Duodenal mucosa (tissue), 2 donors: ENCODE data around the gene ANKRD11.

ENCODE experiments used
- H3K27ac ChIP-seq: one replicate; pipeline ENCODE4 v1.7.0; 2013; ENCODE audit warnings: low read depth, low read length
- H3K27me3 ChIP-seq, 2 donors: one replicate each; pipeline ENCODE4 v1.7.0; 2013; ENCODE audit warnings: low read length in 2 of 2, control low read depth in 1 of 2; ENCODE audit not compliant: insufficient read depth in 2 of 2, control insufficient read depth in 1 of 2
- H3K36me3 ChIP-seq, 2 donors: one replicate each; pipeline ENCODE4 v1.7.0; 2013; ENCODE audit warnings: low read length in 2 of 2, control low read depth in 1 of 2; ENCODE audit not compliant: insufficient read depth in 2 of 2, control insufficient read depth in 1 of 2
- H3K4me1 ChIP-seq, 2 donors: one replicate each; pipeline ENCODE4 v1.7.0; 2013; ENCODE audit warnings: low read length in 2 of 2, control low read depth in 1 of 2; ENCODE audit not compliant: insufficient read depth in 2 of 2, control insufficient read depth in 1 of 2
- H3K4me3 ChIP-seq, 2 donors: one replicate each; pipeline ENCODE4 v1.7.0; 2013; ENCODE audit warnings: low read length in 2 of 2, low read depth in 1 of 2
- H3K9ac ChIP-seq, 2 donors: one replicate each; pipeline ENCODE4 v1.7.0; 2013; ENCODE audit warnings: low read length in 2 of 2, low read depth in 1 of 2
- H3K9me3 ChIP-seq, 2 donors: one replicate each; pipeline ENCODE4 v1.7.0; 2013; ENCODE audit warnings: low read length in 2 of 2, control low read depth in 1 of 2; ENCODE audit not compliant: control insufficient read depth in 1 of 2

The ANKRD11 gene

DNA sequence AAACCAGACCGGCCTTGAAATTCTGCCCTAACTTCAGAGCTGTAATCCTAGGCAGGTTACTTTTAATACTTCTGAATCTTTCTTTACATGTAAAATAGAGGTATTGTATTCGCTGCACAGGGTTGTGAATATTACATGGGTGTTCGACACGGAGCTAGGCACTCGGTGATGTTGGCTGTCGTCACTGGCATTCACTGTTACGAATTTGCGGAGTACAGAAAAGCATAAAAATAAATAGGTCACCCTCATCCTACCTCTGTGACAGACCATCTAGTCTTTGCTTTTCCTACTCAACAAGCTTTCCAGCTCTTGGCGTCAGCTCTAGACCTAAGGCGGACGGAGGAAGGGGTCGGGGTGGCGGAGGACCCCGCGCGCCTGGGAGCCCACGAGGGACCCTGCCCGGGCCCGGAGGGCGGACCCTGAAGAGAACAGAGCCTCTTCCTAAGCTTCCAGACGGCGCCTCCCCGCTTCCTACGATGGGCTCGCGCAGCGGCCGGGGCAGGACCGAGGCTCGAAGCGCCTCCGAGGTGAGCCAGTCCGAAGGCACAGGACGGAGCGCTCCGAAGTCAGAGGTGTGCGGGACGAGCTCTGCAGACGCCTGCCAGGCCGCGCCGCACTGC is 17.0 kb upstream of the ANKRD11 start:
- Histone ChIP-seq H3K4me1 (peaks cover 27 to 38% of the 10 kb centered on the region in 2 donors), H3K9ac (peak overlapping the region; percentile 93 to 95), H3K27me3 (no peaks in the 10 kb centered on the region), H3K9me3 (no peaks in the 10 kb centered on the region), H3K27ac (peak overlapping the region; percentile 93), H3K36me3 (peaks cover 5 to 19% of the 10 kb centered on the region in 2 donors), H3K4me3 (peak overlapping the region; percentile 92 to 98)

DNA sequence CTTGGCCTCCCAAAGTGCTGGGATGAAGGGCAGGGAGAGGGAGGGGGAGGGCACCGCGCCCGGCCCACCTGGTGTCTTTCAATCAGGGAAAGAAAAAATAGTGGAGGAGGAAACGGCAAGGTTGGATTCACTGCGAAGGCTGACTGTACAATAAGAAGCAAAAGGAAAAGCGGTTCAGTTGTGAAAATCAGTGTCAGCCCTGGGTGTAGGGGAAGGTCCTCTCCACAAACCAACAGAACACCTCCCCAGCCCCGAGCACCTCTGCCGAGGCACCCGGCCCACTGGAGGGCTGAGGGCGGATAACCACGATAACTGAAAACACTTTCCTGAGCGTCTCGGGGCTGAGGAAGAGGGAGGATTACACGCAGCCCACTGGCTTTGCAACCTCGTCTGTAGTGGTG is 16.4 kb upstream of the ANKRD11 start:
- H3K36me3 ChIP-seq = peaks cover 5 to 14% of the 10 kb centered on the region in 2 donors
- H3K4me1 ChIP-seq = peaks cover 27 to 38% of the 10 kb centered on the region in 2 donors
- H3K4me3 ChIP-seq = peak overlapping the region; percentile 92 to 98
- H3K27me3 ChIP-seq = no peaks in the 10 kb centered on the region
- peak overlapping the region; percentile 93 to 95 for H3K9ac ChIP-seq
- peak overlapping the region; percentile 93 for H3K27ac ChIP-seq
- no peaks in the 10 kb centered on the region for H3K9me3 ChIP-seq

DNA sequence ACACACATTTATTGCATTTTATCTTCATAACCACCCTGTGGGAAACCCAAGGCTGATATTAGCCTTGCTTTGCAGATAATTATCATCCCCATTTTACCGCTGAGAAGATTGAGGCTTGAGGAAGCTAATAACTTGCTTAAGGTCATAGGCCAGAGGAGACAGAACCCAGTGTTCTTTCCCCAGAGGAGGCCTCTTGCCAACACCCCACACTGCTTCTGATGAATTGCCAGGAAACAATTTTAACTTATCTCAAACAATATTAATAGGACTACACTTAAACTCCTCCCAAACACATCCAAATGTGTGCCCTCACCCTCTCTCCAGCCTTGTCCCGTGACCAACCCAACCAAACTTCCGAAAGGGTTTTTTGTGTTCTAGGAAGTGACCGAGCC is 15.7 kb upstream of the ANKRD11 start:
- Histone ChIP-seq H3K9me3 (no peaks in the 10 kb centered on the region), H3K4me1 (peaks cover 27 to 38% of the 10 kb centered on the region in 2 donors), H3K27ac (peak overlapping the region; percentile 89), H3K4me3 (peak overlapping the region; percentile 36 to 46), H3K36me3 (peaks cover under 1 to 8% of the 10 kb centered on the region in 2 donors), H3K27me3 (no peaks in the 10 kb centered on the region), H3K9ac (peak overlapping the region; percentile 71 to 78)

DNA sequence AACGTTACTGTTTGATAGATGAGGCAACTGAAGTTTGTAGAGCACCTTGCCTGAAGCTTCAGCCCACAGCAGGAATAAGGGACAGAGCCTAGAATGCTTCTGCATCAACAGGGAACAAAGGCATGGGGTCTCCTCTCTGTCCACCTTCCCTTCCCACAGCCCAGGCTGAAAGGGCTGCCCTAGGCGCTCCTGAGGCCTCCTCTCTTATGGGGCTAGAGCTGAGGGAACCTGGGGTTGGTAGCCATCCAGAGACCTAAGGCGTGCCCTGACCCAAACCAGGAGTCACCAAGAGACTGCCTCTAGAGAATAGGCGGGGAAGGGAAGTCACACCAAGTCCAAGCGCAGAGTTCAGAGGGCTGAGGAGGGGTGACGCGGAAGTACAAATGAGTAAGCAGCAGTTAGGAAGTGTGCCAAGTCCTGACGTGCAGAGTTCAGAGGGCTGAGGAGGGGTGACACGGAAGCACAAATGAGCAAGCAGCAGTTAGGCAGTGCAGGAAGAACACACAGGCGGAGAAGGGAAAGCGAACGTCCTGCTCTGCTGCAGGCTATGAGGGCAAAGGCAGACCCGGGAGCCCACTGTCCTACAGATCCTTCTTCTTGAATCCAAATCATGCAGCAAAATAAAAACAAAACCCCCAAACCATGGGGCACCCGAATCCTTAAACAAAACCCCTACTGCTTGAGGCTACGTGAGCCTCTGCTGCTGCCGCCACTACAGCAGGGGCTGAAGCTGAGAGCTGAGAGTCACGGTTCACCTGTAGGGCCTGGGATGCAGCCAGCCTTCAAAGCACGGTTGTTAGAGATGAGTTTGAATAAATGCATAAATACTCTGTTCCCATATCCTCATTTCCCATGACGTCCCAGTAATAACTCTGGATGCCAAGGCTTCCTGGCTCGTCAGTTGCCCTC is 15.1 kb upstream of the ANKRD11 start:
- Histone ChIP-seq H3K36me3 (peaks cover 0 to 1% of the 10 kb centered on the region in 2 donors), H3K9me3 (no peaks in the 10 kb centered on the region), H3K27me3 (no peaks in the 10 kb centered on the region), H3K9ac (peak overlapping the region; percentile 71 to 78), H3K27ac (peak overlapping the region; percentile 92), H3K4me3 (peak overlapping the region; percentile 36 to 46), H3K4me1 (peaks cover 27 to 38% of the 10 kb centered on the region in 2 donors)

DNA sequence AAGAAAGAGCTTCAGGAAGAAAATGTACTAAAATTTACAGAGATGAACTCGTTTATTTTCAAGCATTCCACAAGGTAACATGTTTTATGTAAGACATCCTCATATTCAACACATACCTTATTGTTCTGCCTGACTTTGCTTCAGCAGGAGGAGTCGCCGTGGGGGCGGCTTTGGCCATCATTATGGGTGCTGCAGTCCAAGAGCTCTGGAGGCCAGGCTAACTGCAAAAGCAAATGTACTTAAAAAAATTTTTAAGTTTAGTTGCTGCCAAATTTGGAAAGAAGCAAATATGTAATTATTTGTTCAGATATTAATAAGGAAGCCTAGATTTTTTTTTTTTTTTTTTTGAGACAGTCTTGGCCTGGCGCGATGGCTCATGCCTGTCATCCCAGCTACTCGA is 13.7 kb upstream of the ANKRD11 start:
- Histone ChIP-seq H3K27me3 (no peaks in the 10 kb centered on the region), H3K4me1 (peaks cover 25 to 30% of the 10 kb centered on the region in 2 donors), H3K9me3 (no peaks in the 10 kb centered on the region), H3K9ac (no peak overlapping the region), H3K27ac (no peak overlapping the region), H3K36me3 (no peaks in the 10 kb centered on the region), H3K4me3 (no peak overlapping the region)

DNA sequence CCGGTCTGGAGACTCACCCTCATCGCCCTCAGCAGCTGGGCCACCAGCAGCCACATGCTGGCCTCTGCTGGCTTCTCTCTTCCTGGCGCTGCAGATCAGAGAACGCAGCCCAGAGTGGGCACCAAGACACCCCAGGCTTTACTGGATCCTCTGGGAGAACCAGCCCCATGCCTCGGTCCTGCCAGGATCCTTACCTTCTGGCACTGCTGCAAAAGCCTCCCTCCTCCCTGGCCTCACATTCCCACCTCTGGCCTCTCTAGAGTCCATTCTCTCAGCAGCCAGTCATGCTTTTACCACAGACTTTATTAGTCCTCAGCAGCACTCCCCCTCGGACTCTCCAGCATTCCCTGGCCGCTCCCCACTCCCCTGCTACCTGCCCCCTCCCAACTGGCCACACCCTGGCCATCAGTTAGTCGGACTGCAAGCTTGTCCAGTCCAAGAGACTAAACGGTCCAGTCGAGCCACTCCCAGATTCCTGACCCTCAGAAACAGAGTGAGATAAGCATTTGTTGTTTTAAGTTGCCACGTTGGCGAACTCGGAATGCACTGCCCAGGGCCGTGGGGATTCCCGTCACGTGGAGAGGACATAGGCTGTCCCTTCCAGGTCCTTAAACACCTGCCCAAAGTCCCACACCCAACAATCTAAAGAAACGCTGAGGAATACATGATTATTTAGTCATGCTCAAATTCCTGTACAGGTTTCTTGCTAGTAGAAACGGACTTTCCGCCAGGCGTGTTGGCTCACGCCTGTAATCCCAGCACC is 11.9 kb upstream of the ANKRD11 start:
- Histone ChIP-seq H3K4me1 (peaks cover 21 to 22% of the 10 kb centered on the region in 2 donors), H3K27me3 (no peaks in the 10 kb centered on the region), H3K36me3 (no peaks in the 10 kb centered on the region), H3K9ac (peak overlapping the region in 1 of 2 donors; percentile 18), H3K9me3 (no peaks in the 10 kb centered on the region), H3K27ac (peak overlapping the region; percentile 59), H3K4me3 (peak overlapping the region in 1 of 2 donors; percentile 30)

DNA sequence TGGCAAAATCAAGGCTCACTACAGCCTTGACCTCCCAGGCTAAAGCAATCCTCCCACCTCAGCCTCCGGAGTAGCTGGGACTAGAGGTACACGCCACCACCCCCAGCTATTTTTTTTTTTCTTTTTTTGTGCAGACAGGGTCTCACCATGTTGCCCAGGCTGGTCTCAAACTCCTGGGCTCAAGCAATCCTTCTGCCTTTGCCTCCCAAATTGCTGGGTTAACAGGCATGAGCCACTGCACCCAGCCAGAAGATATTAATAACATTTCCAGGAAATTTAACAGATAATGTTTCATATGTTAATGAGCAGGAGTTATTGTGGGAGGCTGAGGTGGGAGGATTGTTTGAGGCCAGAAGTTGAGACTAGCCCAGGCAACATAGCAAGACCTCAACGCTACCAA is 9.4 kb upstream of the ANKRD11 start:
- Histone ChIP-seq H3K9me3 (no peaks in the 10 kb centered on the region), H3K9ac (no peak overlapping the region), H3K27me3 (no peaks in the 10 kb centered on the region), H3K4me3 (no peak overlapping the region), H3K36me3 (no peaks in the 10 kb centered on the region), H3K27ac (no peak overlapping the region), H3K4me1 (peaks cover under 1% of the 10 kb centered on the region in 2 donors)

DNA sequence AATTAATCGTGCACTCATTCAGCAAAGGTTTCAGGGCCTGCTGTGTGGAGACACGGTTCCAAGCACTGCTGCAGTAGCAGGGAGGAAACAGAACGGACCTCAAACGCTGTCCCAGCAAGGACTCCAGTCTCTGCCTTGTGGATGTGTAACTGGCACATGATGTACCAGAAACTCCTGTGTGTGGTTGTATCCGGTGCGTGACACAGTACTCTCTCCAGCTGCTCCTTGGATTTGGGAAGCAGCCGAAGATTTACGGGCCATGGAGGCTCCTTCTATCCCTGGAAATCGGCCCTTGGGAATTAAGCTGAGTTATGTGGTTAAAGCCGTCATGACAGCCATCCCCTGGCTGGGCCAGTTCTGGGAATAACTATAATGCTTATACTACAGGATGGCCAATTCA is 8.5 kb upstream of the ANKRD11 start:
- Histone ChIP-seq H3K36me3 (no peaks in the 10 kb centered on the region), H3K27ac (no peak overlapping the region), H3K4me3 (no peak overlapping the region), H3K9me3 (no peaks in the 10 kb centered on the region), H3K4me1 (no peaks in the 10 kb centered on the region), H3K9ac (no peak overlapping the region), H3K27me3 (no peaks in the 10 kb centered on the region)

DNA sequence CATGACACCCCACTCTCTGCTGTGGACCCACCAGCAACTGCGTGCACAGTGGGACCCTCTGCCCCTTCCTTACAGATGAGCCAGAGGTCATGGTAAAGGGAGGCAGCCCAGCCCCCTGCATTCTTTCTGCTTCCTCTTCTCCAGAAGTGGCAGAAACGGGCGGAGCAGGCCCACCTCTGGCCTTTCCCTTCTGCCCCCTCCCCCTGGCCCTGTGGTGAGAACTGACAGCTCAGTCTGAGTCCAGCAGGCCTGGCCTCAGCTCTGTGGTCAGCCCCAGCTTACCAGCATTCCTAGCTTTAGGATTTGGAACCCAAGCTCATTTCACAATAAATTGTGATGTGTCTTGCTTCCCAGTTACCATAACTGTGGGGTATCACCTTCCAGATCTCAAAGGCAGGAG is 4.8 kb upstream of the ANKRD11 start:
- Histone ChIP-seq H3K9ac (no peak overlapping the region), H3K4me1 (peaks cover 12 to 14% of the 10 kb centered on the region in 2 donors), H3K36me3 (peaks cover 0 to 2% of the 10 kb centered on the region in 2 donors), H3K27ac (no peak overlapping the region), H3K4me3 (no peak overlapping the region), H3K9me3 (no peaks in the 10 kb centered on the region), H3K27me3 (no peaks in the 10 kb centered on the region)
